ENCODE results near the gene LCE3A. TPM values are rescaled to one million over a fixed set of nuclear protein-coding genes. Genes with fewer than 3 reads are reported as not detected.
"Not testable (repeated sequence)": the region's sequence is repeated elsewhere in the genome, so short reads cannot be mapped to it uniquely, and the experiment has no call there.

The LCE3A gene
- total RNA-seq (not detected), polyA plus RNA-seq (ENCODE audit: insufficient read depth, low read depth, low replicate concordance) (not detected)
- long read RNA-seq, donor 1 = 0 reads
- long read RNA-seq, donor 2 = 0 reads

GRCh38 chr1:152622803-152623202 lies at the start of gene LCE3A:
LCE3A (minus strand) TSS chr1:152623103; CDS start chr1:152623103, 0 bp downstream.
- 49 to 54% methylated on average over 7 to 10 of the region's 10 CpGs for WGBS, 2 donors
- Histone ChIP-seq H3K27ac (no peak within 1 kb of the TSS), H3K4me1 (no peaks in the 10 kb centered on the region), H3K4me3 (peak within 1 kb of the TSS in 1 of 2 donors; percentile 17), H3K27me3 (no peaks in the 10 kb centered on the region), H3K9me3 (no peaks in the 10 kb centered on the region), H3K36me3 (ENCODE audit: low read depth, missing control alignments) (no peaks in the 10 kb centered on the region)
- intact Hi-C loops (cut with DNase I; ENCODE audit: low total_unique reads) = no loop called here
- no peak for TF ChIP-seq CTCF (IDR thresholded peaks at IDR 0.05)
- no peak for TF ChIP-seq POLR2A (IDR thresholded peaks at IDR 0.05)
- no peak for DNase-seq

- TF ChIP-seq CTCF (IDR thresholded peaks at IDR 0.05) (no peak), POLR2A (IDR thresholded peaks at IDR 0.05) (no peak)
- Histone ChIP-seq H3K4me3 (no peak overlapping the region), H3K4me1 (no peaks in the 10 kb centered on the region), H3K36me3 (ENCODE audit: low read depth, missing control alignments) (no peaks in the 10 kb centered on the region), H3K9me3 (no peaks in the 10 kb centered on the region), H3K27ac (no peak overlapping the region), H3K27me3 (no peaks in the 10 kb centered on the region)
- WGBS, 2 donors = 89% methylated on average over 5 of the region's 5 CpGs
- intact Hi-C loops (cut with DNase I; ENCODE audit: low total_unique reads) = no loop called here
- DNase-seq = no peak
These were observed 44.7 kb upstream of the LCE3A start for GRCh38 chr1:152667648-152668047.

GRCh38 chr1:152666171-152666570 lies 43.3 kb upstream of the LCE3A start:
- WGBS, 2 donors = 90 to 92% methylated on average over 1 of the region's 1 CpG
- H3K9me3 ChIP-seq; intact Hi-C loops (cut with DNase I; ENCODE audit: low total_unique reads); H3K27me3 ChIP-seq; H3K4me3 ChIP-seq; H3K4me1 ChIP-seq; H3K27ac ChIP-seq; DNase-seq; H3K36me3 ChIP-seq (ENCODE audit: low read depth, missing control alignments): not testable (repeated sequence)

- intact Hi-C loops (cut with DNase I; ENCODE audit: low total_unique reads) = no loop called here
- no peaks in the 10 kb centered on the region for H3K4me1 ChIP-seq
- H3K27me3 ChIP-seq = no peaks in the 10 kb centered on the region
- DNase-seq = no peak
- H3K36me3 ChIP-seq (ENCODE audit: low read depth, missing control alignments) = no peaks in the 10 kb centered on the region
- no peak within 1 kb of the TSS for H3K4me3 ChIP-seq
- no peak for TF ChIP-seq POLR2A (IDR thresholded peaks at IDR 0.05)
- no peak for TF ChIP-seq CTCF (IDR thresholded peaks at IDR 0.05)
- WGBS, 2 donors = 80 to 82% methylated on average over 3 of the region's 3 CpGs
- no peaks in the 10 kb centered on the region for H3K9me3 ChIP-seq
- no peak within 1 kb of the TSS for H3K27ac ChIP-seq
These were observed 40.2 kb upstream of the LCE3A start, which contains the start of gene LCE2D for GRCh38 chr1:152663098-152663497. LCE2D (plus strand) TSS chr1:152663380; CDS start chr1:152664106, 726 bp downstream.

- intact Hi-C loops (cut with DNase I; ENCODE audit: low total_unique reads) = no loop called here
- H3K9me3 ChIP-seq = no peaks in the 10 kb centered on the region
- TF ChIP-seq POLR2A (IDR thresholded peaks at IDR 0.05) (no peak), CTCF (IDR thresholded peaks at IDR 0.05) (no peak)
- H3K4me1 ChIP-seq = no peaks in the 10 kb centered on the region
- H3K36me3 ChIP-seq (ENCODE audit: low read depth, missing control alignments) = no peaks in the 10 kb centered on the region
- WGBS, 2 donors = 90 to 94% methylated on average over 3 of the region's 3 CpGs
- H3K27me3 ChIP-seq = no peaks in the 10 kb centered on the region
- DNase-seq = no peak
- no peak overlapping the region for H3K4me3 ChIP-seq
- H3K27ac ChIP-seq = no peak overlapping the region
These were observed 35.7 kb upstream of the LCE3A start for GRCh38 chr1:152658649-152659048.

Measured in testis (tissue), 5 donors.